ENCODE measurements around the gene MGMT.

DNA sequence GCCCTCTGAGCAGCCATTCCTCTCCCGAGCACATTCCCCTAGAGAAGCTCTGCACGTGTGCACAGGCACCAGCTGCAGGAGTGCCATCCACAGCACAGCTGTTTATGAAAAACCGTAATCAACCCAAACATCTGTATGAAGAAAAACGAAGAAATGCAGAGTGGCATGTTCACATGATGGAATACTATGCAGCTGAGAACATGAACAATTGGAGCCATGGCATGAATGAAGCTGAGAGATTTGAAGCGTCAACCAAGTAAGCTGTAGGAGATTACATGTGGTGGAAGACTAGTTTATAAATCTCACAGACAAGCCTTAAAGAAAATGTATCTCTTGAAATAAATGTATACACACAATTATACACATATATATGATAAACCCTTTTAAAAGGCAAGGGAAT, 320.5 kb downstream of the MGMT start:
- TF ChIP-seq, protein P1, sequence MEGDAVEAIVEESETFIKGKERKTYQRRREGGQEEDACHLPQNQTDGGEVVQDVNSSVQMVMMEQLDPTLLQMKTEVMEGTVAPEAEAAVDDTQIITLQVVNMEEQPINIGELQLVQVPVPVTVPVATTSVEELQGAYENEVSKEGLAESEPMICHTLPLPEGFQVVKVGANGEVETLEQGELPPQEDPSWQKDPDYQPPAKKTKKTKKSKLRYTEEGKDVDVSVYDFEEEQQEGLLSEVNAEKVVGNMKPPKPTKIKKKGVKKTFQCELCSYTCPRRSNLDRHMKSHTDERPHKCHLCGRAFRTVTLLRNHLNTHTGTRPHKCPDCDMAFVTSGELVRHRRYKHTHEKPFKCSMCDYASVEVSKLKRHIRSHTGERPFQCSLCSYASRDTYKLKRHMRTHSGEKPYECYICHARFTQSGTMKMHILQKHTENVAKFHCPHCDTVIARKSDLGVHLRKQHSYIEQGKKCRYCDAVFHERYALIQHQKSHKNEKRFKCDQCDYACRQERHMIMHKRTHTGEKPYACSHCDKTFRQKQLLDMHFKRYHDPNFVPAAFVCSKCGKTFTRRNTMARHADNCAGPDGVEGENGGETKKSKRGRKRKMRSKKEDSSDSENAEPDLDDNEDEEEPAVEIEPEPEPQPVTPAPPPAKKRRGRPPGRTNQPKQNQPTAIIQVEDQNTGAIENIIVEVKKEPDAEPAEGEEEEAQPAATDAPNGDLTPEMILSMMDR (IDR thresholded peaks at IDR 0.05): no peak
- TF ChIP-seq POLR2A (IDR thresholded peaks at IDR 0.05): no peak

All from testis (tissue), 2 donors.